ENCODE measurements around the gene IL1RAP.
"Not testable (repeated sequence)": the region's sequence is repeated elsewhere in the genome, so short reads cannot be mapped to it uniquely, and the experiment has no call there.

IL1RAP gene

GRCh38 chr3:190513409-190514370, at the start of gene IL1RAP:
TSS of gene IL1RAP (plus strand) at chr3:190514085. CDS start at chr3:190564290, 50,205 bp downstream.
- peak; percentile 67 for DNase-seq (ENCODE audit: low read depth, low spot score)

- DNase-seq (ENCODE audit: low read depth, low spot score) = no peak
These were observed 46.0 kb upstream of the IL1RAP start for GRCh38 chr3:190467922-190468321.

GRCh38 chr3:190473261-190473660, 40.6 kb upstream of the IL1RAP start:
- not testable (repeated sequence) for DNase-seq (ENCODE audit: low read depth, low spot score)

GRCh38 chr3:190481779-190482178, 32.1 kb upstream of the IL1RAP start:
- DNase-seq (ENCODE audit: low read depth, low spot score) = no peak

- no peak for DNase-seq (ENCODE audit: low read depth, low spot score)
These were observed 27.9 kb upstream of the IL1RAP start for GRCh38 chr3:190485830-190486532.

GRCh38 chr3:190486533-190486864, 27.4 kb upstream of the IL1RAP start:
- DNase-seq (ENCODE audit: low read depth, low spot score) = no peak

GRCh38 chr3:190486908-190487607, 26.8 kb upstream of the IL1RAP start:
- no peak for DNase-seq (ENCODE audit: low read depth, low spot score)

GRCh38 chr3:190491533-190492054, 22.3 kb upstream of the IL1RAP start:
- no peak for DNase-seq (ENCODE audit: low read depth, low spot score)

GRCh38 chr3:190492129-190492528, 21.8 kb upstream of the IL1RAP start:
- DNase-seq (ENCODE audit: low read depth, low spot score) = no peak

GRCh38 chr3:190492966-190493365, 20.9 kb upstream of the IL1RAP start:
- no peak for DNase-seq (ENCODE audit: low read depth, low spot score)

- no peak for DNase-seq (ENCODE audit: low read depth, low spot score)
These were observed 19.0 kb upstream of the IL1RAP start for GRCh38 chr3:190494907-190495306.

- DNase-seq (ENCODE audit: low read depth, low spot score) = no peak
These were observed 18.5 kb upstream of the IL1RAP start for GRCh38 chr3:190495354-190495753.

GRCh38 chr3:190495796-190496195, 18.1 kb upstream of the IL1RAP start:
- DNase-seq (ENCODE audit: low read depth, low spot score) = no peak

- no peak for DNase-seq (ENCODE audit: low read depth, low spot score)
These were observed 17.0 kb upstream of the IL1RAP start for GRCh38 chr3:190496859-190497258.

GRCh38 chr3:190497811-190498210, 16.1 kb upstream of the IL1RAP start:
- no peak for DNase-seq (ENCODE audit: low read depth, low spot score)

- no peak for DNase-seq (ENCODE audit: low read depth, low spot score)
These were observed 15.6 kb upstream of the IL1RAP start for GRCh38 chr3:190498293-190498692.

GRCh38 chr3:190499122-190499521, 14.8 kb upstream of the IL1RAP start:
- DNase-seq (ENCODE audit: low read depth, low spot score) = no peak

GRCh38 chr3:190502946-190503345, 10.9 kb upstream of the IL1RAP start:
- no peak for DNase-seq (ENCODE audit: low read depth, low spot score)

- no peak for DNase-seq (ENCODE audit: low read depth, low spot score)
These were observed 9.3 kb upstream of the IL1RAP start for GRCh38 chr3:190504354-190505125.

GRCh38 chr3:190505381-190506003, 8.4 kb upstream of the IL1RAP start:
- no peak for DNase-seq (ENCODE audit: low read depth, low spot score)

- DNase-seq (ENCODE audit: low read depth, low spot score) = no peak
These were observed 7.6 kb upstream of the IL1RAP start for GRCh38 chr3:190506271-190506670.

Data from activated naive CD8-positive, alpha-beta T cell treated with anti-CD3 and anti-CD28 coated beads, Interleukin-2, amount 50 U/mL, for 16 hours (primary cell).